ENCODE measurements around the gene ATP10D. TPM values are rescaled to one million over a fixed set of nuclear protein-coding genes. Genes with fewer than 3 reads are reported as not detected.

The ATP10D gene
- total and polyA plus RNA-seq, 9 of the 15 experiments (the other 6 are each of a cell fraction or from before 2014, with no cell fraction given): 0.10 to 0.36 (median 0.19) TPM; not detected in 1

GRCh38 chr4:47473141-47473750 lies 11.8 kb upstream of the ATP10D start:
- BruUV-seq (replicated peaks): no TSS peak
- ATAC-seq: no peak
- Histone ChIP-seq H3K9me3 (replicated peaks; ENCODE audit: control insufficient read depth, insufficient read depth, low read depth, low read length) (no peaks in the 10 kb centered on the region), H3K9ac (ENCODE audit: insufficient read depth in 1 of 2, low read depth in 2 of 2, low read length in 2 of 2) (no peak overlapping the region), H3K27me3 (ENCODE audit: control insufficient read depth in 2 of 2, insufficient read depth in 2 of 2, low read length in 2 of 2) (peaks cover 3 to 7% of the 10 kb centered on the region in 2 experiments; a peak in 3 of 5 replicates), H3K27ac (ENCODE audit: extremely low read depth, low read depth, low read length) (no peak overlapping the region), H3K4me1 (replicated peaks in 1 of 2; ENCODE audit: control insufficient read depth in 2 of 2, insufficient read depth in 2 of 2, low read length in 2 of 2) (no peaks in the 10 kb centered on the region), H3K79me2 (ENCODE audit: control insufficient read depth, insufficient read depth, low read length) (no peaks in the 10 kb centered on the region), H3K9me1 (ENCODE audit: control insufficient read depth, insufficient read depth, low read length) (no peaks in the 10 kb centered on the region), H4K20me1 (replicated peaks; ENCODE audit: control insufficient read depth, insufficient read depth, low read length) (no peaks in the 10 kb centered on the region), H3K36me3 (ENCODE audit: control insufficient read depth, insufficient read depth, low read length) (no peaks in the 10 kb centered on the region), H2AFZ (ENCODE audit: low read depth, low read length) (no peak overlapping the region), H3K4me3 (no peak overlapping the region), H3K4me2 (ENCODE audit: insufficient read depth, low read length) (no peak overlapping the region)
- in situ Hi-C loops (cut with MboI): no loop called here
- intact Hi-C loops (cut with micrococcal nuclease): no loop called here
- TF ChIP-seq RAD51 (IDR thresholded peaks at IDR 0.05; ENCODE audit: borderline replicate concordance, low read depth) (no peak), NFIC (IDR thresholded peaks at IDR 0.05) (no peak), ZNF224 (CRISPR knock-in tag; IDR thresholded peaks at IDR 0.05) (no peak), MIER1 (IDR thresholded peaks at IDR 0.05; ENCODE audit: low read depth) (no peak), ZFP30 (CRISPR knock-in tag; IDR thresholded peaks at IDR 0.05; ENCODE audit: borderline replicate concordance) (no peak), ARHGAP35 (IDR thresholded peaks at IDR 0.05; ENCODE audit: partially characterized antibody) (no peak), ZNF707 (CRISPR knock-in tag; conservative IDR thresholded peaks at IDR 0.05) (no peak), ZNF280A (IDR thresholded peaks at IDR 0.05; ENCODE audit: low read depth, partially characterized antibody) (no peak), HMG20A (CRISPR knock-in tag; conservative IDR thresholded peaks at IDR 0.05) (no peak), ZNF263 (CRISPR knock-in tag; IDR thresholded peaks at IDR 0.05; ENCODE audit: borderline replicate concordance) (no peak), HSF4 (CRISPR knock-in tag; IDR thresholded peaks at IDR 0.05; ENCODE audit: borderline replicate concordance) (no peak), PTRF (tag; IDR thresholded peaks at IDR 0.05) (no peak)
- no peak for FAIRE-seq
- ChIA-PET POLR2A (no interaction called here), CTCF (ENCODE audit: low intra/inter-chr PET ratio) (no interaction called here)
- DNase-seq (ENCODE audit: extremely low read depth in 1 of 4, low spot score in 3 of 4): no peak
- 0% methylated on average over 3 of the region's 3 CpGs for WGBS (ENCODE audit: insufficient coverage, low coverage, missing lambda C conversion rate)
